ENCODE results near the gene TAS2R39.

DNA sequence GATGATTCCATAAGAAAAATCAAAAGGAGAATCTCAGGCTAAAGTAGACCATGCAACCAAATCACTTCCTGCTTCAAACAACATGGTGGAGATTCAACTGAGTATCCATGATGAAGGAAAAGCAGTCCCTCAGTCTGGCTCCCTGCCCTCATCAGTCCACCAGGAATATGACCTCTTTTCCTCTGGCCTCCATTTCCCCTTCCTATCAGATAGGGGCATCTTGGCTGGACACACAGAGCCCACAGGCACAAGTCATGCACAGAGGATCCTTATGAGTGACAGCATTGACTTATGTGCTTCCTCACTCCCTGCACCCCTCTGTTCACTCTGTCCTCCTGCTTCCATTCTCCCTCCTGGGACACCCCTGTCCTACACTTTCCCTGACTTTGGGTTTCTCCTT is 34.6 kb upstream of the TAS2R39 start:
- TF ChIP-seq GATA3 (IDR thresholded peaks at IDR 0.05; ENCODE audit: low read depth, low read length) (no peak), GATA2 (IDR thresholded peaks at IDR 0.05; ENCODE audit: low read depth, low read length) (no peak)

All from SH-SY5Y (cell line).